HG02759 (cell line): ENCODE results near the gene PLEKHH3.

ENCODE experiments used
- ATAC-seq: cut with Tn5 transposase; IDR thresholded peaks from one replicate; pipeline ENCODE4 v1.9.1; 2021; ENCODE audit warnings: mild to moderate bottlenecking, moderate library complexity; ENCODE audit not compliant: unreplicated experiment

Gene PLEKHH3, protein sequence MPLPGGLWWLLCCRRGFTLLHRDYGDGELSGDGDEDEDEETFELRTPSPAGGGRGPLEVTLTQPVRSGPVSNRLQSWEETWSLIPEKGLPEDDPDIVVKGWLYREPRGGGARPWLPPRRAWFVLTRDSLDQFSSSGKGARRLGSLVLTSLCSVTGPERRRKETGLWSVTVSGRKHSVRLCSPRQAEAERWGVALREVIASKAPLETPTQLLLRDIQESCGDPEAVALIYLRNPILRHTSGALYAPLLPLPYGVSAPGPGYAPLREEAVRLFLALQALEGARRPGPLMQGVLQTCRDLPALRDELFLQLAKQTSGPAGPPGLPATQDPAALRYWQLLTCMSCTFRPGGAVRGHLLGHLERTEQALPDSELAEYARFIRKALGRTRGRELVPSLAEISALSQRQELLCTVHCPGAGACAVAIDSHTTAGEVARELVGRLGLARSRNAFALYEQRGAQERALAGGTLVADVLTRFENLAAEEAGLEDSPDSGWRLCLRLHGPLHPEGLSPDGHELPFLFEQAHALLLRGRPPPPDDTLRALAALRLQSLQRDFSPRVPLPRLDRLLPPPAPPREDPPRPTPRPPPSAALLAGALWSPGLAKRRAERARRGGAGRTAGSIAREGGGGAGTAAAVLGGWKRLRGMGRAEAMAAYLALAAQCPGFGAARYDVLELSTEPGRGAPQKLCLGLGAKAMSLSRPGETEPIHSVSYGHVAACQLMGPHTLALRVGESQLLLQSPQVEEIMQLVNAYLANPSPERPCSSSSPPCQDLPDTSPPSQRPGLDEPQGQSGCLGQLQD

DNA sequence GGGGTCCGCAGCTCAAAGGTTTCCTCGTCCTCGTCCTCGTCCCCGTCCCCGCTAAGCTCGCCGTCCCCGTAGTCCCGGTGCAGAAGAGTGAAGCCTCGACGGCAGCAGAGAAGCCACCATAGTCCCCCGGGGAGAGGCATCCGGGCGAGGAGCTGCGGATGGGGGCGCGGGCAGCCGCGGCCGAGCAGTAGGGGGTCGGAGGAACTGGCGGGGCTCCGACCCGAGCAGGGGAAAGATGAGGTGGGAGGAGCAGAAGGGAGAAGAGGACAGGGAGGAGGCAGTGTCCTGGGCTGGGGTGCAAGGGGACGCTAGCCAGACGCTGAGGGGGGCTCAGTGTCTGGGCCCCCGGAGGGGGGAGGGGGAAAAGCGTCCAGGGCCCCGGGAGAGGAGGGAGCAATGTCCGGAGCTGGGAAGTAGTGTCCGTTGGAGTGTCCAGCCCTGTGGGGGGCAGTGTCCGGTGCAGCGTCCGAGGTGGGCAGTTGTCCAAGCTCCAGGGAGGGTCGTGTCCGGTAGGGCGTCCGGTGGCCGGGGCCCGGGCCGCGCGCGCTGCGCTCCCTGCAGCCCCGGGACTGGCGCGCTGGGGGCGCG is at the start of gene PLEKHH3:
PLEKHH3 (minus strand) TSS at position 571 of the 588 bp plus-strand sequence; CDS start at position 140, 431 bp downstream.
- ATAC-seq: no peak

DNA sequence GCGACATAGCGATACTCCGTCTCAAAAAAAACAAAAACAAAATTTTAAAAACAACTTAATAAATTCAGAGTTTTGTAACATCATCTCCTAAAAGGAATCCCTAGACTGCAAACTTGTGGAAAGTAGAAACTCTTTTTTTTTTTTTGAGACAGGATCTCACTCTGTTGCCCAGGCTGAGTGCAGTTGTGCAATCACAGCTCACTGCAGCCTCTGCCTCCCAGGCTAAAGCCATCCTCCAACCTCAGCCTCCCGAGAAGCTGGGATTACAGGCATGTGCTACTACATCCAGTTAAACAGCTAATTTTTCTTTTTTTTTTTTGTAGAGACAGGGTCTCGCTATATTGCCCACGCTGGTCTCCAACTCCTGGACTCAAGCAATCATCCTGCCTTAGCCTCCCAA is 48.3 kb upstream of the PLEKHH3 start:
- no peak for ATAC-seq

DNA sequence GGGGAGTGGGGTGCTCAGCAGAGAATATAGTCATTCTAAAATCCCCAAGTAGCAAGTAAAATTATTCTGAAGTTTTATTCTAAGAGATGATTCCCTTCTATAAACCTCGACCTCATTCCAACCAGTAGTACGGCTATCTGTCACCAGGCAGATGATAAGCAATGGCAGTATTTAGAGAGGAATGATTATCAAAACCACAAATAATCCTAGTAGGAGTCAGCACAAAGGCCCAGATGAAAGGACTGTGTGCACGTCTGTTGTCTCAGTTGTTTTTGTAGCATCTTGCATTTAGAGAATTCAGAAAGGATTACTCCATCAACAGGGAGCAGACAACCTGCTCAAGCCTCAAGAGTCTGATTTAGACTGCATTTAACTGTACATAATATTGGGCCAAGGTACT is 46.8 kb upstream of the PLEKHH3 start:
- ATAC-seq: no peak

DNA sequence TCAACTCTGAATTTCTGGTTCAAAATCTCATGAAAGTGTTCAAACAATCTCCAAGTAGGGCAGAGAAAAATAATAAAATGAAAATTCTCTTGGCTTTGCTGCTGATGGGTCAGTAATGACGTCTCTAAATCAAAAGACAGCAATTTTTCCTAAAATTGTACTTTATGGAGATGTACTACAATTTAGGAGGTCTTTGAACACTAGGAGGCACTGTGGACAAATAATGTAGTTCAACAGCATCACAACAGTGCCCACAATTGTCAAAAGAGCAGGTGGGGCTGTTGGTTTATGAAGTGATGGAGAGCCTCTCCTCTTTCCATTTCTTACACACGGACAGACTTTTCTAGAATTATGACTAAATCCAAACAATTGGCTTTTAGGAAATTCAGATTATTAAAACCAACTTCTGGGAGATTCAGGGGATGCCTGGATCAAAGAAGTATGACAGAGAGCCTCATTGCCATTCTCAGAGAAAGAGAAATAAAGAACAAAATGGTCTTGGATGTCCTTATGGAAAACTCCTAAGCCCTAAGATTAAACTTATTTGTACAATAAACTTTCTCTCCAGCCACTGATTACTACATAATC is 44.3 kb upstream of the PLEKHH3 start:
- ATAC-seq: no peak

DNA sequence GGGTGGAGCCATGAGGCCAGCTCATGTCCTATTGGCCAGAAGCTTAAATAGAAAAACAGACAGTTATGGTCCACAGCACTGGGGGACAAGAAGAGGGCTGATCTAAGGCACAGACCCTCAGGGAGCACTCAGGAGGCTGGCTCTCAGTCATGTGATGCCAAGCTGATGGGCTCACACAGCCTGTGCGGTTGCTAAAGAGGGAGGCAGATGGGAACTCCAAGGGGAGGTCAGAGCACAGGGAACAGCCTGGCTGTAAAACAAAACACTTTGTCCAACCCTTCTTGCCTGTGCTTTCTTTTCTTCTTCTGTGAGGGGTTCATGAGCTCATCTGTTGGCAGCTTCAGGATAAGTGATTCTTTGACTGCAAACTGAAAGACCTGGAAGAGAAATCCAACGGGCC is 32.8 kb upstream of the PLEKHH3 start:
- ATAC-seq: no peak

DNA sequence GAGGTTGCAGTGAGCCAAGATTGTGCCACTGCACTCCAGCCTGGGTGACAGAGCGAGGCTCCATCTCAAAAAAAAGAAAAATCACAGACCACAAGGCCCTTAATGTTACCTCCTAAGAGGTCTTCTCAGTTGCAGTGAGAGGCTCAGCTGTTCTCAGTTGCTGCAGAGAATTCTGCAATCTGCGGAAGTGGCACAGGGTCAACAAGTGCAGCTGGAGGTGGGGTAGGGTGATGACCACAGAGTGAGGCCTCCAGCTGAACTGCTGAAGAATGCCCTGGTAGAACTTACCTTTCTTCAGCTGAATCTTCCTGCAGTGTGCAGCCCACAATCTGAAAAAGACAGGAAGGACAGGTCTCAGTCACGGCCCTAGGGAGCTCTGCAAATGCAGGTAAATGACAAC is 31.8 kb upstream of the PLEKHH3 start:
- ATAC-seq: no peak

DNA sequence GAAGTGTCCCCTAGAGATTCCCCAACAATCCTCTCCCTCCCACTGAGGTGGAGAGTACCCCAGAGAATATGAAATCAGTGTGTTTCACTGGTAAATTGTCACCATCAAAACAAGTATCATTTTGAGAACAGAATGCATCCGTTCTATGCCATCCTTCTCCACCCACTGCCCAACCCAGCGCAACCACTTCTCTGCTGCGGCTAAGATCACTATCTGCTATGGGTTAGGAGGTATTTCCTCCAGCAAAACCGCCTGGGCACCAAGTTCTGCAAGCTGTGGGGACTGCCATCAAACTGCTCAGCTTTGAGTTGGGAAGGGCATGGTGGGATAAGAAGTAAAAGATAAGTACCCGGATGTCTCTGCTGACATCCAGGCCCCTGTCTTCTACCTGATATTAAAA is 29.9 kb upstream of the PLEKHH3 start:
- ATAC-seq: no peak

DNA sequence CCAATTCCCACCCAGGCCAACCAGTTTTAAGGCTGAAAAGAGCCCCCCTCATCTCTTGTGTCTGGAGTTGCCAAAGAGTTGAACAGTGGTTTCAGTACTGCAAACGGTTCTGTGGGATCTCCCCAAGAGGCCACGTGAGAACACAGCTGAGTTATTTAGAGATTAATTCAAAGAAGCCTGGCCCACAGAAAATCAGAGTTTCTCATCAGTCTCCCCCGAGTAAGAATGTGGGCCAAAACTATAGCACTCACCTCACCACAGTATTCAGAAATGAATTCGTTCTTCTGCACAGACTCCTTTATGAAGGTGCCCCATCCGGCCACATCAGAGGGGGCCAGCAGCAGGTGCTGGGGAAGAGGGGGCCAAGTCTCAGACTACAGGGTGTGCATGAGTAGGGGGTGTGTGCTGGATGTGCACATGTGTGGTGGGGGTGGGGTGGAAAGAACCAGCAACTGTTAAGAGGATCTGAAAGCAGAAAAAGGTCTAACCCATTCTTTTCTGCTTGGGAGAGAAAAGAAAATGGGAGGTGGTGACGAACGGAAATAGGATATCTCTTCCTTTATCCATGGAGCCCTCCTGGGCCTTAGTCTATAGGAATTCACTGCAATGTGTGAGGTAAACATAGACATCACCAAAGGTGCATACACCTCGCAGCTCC is 28.2 kb upstream of the PLEKHH3 start:
- ATAC-seq: peak; percentile 78

DNA sequence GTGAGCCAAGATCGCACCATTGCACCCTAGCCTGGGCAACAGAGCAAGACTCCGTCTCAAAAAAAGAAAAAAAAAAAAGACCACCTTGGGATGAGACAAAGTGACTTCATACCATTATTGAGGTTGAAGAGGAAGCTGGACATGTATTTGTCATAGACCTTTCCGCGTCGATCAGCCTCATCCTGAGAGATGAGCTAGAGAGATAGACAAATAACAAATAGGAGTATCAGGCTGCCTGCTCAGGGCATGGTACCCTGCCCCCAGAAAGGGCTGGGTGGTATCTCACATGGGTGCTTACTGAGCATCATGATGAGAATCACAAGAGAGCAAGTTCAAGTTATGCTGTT is 27.7 kb upstream of the PLEKHH3 start:
- peak; percentile 34 for ATAC-seq

DNA sequence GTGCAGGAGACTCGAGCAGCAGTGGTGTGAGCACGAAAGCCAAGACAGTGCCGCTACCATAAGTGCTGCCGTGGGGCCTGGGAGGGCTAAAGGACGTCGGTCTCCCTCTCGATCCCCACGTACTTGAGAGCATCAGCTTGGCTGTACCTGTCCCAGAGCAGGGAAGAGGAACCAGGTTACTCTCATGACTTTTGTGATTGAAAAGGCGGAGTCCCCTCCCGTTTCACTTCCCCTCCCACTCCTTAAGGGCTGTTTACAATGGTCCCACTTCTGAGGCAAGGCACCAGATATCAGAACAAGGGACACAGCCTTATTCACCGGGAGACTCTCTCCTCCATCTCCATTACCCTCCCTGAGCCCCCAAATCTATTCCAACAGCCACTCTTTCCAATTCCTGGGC is 25.7 kb upstream of the PLEKHH3 start:
- ATAC-seq: no peak

DNA sequence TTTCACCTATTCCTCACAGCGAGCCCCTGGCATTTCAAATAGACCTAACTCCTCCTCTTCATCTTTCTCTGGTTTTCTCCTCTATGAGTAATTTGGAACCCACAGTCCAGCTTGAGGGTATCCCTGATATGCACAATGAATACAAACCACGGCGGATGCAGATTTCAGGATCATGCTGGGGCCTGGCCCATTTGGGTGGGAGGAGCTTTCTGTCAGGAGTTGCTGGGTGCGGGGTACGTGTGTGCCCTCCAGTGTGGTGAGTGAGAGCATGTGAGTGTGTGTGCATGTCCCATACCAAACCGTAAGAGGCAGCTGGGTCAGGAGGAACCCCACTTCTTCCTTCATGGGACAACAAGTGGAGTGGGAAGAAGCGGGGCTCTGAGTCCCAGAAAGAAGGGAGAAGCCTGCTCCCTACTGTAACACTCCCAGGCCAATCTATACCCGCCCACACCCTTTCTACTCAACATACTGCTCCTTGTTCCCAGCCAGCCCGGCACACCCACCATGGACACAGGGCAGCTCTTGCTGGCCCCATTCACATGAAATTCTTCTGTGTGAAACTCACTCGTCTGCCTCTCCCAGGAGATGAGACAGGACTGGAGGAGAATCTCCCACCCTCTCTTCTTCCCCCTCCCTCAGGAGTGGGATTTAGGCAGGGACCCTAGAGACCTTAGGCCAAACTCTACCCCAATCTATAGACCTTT is 23.9 kb upstream of the PLEKHH3 start:
- ATAC-seq: no peak

DNA sequence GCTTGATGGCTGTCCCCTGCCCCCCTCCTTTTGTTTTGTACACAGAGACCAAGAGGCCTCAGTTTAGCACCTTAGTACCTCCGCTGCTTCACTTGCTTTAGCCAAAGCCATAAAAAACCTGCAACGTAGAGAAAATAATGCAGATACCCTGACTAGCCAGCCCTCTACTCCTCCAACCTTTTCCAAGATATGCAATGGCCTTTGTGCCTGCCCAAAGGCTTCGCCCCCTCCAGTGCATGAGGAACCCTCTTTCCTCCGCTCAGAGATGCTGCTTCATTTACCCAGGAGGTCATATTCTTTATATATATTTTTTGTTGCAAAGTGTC is 22.6 kb upstream of the PLEKHH3 start:
- ATAC-seq: no peak

DNA sequence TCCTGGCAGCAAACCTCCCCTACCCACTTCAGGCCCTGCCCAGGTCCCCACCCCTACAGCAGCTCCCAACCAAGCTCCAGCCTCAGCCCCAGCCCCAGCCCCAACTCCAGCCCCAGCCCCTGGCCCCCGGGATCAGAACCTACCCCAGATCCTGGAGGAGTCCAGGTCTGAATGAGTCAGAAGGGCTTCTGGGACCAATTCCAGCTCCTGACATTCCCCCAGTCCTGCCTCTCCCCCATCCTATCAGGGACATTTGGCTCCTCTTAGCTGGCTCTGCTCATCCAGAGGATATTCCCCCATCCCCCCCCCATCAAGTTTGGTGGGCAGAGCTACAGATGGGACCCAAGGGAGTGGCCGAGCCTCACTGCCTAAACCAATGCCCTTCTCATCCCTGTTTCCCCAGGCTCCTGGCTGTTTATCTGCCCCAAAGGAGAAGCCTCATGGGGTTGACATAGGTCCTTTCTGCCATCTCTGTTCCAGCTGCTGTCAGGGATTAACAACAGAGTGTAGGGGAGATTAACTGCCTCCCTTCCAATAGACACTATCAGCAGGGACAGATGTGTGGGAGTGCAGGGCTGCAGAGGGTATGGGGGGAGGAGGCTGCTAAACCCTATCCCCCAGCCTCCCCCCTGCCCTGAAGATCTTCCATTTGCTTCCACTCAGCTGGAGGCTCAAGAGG is 22.1 kb upstream of the PLEKHH3 start:
- ATAC-seq: no peak

DNA sequence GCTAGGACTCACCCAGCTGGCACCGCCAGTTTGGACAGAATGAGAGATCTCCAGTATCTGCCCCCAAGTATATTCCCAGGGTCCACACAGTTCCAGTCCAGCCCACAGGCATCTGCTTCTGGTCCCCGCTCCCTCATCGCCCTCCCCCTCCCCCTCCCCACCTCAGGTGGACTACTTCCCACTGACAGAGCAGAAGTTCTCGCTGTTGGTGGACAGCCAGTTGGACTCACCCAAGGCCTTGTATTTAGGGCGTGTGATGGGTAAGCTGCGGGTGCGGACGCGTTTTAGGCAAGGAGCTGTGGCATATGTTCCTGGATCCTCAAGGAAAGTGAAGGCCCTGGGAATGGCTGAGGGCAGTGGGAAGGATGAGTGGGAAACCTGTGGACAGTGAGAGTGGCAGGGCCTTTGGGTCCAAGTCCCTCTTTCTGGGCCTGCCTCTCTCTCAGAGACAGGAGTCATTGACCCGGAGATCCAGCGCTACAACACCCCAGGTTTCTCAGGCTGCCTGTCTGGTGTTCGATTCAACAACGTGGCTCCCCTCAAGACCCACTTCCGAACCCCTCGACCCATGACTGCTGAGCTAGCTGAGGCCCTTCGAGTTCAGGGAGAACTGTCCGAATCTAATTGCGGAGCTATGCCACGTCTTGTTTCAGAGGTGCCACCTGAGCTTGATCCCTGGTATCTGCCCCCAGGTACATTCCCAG is 20.5 kb upstream of the PLEKHH3 start:
- no peak for ATAC-seq

DNA sequence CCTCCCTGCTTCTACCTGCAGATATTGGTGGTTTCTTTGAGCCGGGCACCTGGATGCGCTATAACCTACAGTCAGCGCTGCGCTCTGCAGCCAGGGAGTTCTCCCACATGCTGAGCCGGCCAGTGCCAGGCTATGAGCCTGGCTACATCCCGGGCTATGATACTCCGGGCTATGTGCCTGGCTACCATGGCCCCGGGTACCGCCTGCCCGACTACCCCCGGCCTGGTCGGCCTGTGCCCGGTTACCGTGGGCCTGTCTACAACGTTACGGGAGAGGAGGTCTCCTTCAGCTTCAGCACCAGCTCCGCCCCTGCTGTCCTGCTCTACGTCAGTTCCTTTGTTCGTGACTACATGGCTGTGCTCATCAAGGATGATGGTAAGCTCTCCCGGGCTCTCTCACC is 18.7 kb upstream of the PLEKHH3 start:
- ATAC-seq: no peak

DNA sequence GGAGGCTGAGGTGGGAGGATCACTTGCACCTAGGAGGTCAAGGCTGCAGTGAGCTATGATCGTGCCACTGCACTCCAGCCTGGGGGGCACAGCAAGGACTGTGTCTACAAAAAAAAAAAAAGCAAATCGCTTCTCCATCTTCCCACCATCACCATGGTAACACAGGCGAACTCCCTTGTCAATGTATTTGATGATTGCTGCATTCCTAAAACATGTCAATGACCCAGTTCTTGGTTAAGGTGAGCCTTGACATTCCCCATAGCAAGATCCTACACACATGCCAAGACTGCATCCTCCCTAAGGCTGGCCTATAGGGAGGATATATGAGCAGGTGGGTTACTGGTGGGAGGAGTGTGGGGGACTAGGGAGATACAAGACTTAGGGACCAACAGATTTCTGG is 17.7 kb upstream of the PLEKHH3 start:
- ATAC-seq: no peak

DNA sequence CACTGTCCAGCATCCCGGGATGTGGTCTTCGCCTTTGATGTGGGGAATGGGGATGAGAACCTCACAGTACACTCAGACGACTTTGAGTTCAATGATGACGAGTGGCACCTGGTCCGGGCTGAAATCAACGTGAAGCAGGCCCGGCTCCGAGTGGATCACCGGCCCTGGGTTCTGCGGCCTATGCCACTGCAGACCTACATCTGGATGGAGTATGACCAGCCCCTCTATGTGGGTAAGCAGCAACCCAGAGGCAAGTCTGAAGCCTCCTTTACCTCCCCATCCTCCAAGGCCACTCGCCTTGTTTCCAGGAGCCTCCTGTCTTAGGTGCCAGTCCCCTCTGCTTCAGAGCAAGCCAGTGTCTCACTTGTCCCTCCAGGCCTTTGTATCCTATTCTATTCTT is 15.7 kb upstream of the PLEKHH3 start:
- ATAC-seq: no peak

DNA sequence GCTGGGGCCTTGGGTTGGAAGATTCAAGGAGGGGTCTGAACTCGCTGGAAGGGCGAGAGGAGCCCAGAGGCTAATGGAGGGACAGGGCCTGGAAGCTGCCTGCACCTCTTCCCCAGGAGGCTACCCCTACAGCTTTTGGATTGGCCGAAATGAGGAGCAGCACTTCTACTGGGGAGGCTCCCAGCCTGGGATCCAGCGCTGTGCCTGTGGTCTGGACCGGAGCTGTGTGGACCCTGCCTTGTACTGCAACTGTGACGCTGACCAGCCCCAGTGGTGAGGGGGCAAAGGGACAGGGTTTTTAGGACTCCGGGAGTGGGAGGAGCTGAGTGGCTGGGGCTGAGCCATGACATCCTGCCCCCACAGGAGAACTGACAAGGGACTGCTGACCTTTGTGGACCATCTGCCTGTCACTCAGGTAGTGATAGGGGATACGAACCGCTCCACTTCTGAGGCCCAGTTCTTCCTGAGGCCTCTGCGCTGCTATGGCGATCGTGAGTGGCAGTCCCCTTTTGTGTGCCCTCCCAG is 14.3 kb upstream of the PLEKHH3 start:
- no peak for ATAC-seq

DNA sequence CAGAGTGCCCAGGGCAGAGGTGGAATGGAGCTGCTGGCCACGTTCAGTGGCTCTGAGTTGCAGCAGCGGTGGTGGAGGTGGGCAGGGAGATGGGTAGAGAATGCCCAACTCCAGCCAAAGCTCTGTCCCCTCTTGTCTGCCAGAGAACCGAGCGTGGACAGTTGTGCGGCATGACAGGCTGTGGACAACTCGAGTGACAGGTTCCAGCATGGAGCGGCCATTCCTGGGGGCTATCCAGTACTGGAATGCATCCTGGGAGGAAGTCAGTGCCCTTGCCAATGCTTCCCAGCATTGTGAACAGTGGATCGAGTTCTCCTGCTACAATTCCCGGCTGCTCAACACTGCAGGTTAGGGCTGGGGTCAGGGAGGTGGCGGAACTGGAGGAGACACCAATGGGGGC is 13.8 kb upstream of the PLEKHH3 start:
- no peak for ATAC-seq
